GM10266 (cell line): Measurements from ENCODE around the gene OS9.
A peak's percentile ranks its signal among the peaks of the same experiment; 100 is the strongest.

Experiments used
- DNase-seq: peaks from one replicate; pipeline ENCODE4 v3.0.0; 2012; ENCODE audit errors: extremely low spot score
- CTCF ChIP-seq: IDR thresholded peaks from 2 replicates; pipeline ENCODE4 v1.5.1; 2012; ENCODE audit warnings: mild to moderate bottlenecking, low read depth; ENCODE audit not compliant: control insufficient read depth, insufficient read depth; ENCODE audit errors: missing control alignments

The OS9 gene

GRCh38 chr12:57750561-57751431 lies 56.9 kb downstream of the OS9 start:
- no peak for TF ChIP-seq CTCF
- no peak for DNase-seq

DNA sequence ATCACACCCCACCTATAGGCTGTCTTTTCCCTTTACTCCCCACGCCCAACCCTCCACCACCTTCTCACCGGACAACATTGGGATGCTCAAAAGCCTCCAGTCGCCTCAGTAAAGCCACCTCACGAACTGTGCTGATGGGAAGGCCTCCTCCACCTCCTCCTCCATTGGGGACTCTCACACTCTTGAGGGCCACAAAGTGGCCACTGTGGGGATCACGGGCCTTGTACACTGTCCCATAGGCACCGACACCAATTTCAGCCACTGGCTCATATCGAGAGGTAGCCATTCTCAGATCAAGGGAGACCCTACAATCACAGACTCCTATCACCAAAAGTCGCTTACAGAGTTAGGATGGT lies 57.5 kb downstream of the OS9 start:
- TF ChIP-seq CTCF, result no peak
- DNase-seq, result no peak

DNA sequence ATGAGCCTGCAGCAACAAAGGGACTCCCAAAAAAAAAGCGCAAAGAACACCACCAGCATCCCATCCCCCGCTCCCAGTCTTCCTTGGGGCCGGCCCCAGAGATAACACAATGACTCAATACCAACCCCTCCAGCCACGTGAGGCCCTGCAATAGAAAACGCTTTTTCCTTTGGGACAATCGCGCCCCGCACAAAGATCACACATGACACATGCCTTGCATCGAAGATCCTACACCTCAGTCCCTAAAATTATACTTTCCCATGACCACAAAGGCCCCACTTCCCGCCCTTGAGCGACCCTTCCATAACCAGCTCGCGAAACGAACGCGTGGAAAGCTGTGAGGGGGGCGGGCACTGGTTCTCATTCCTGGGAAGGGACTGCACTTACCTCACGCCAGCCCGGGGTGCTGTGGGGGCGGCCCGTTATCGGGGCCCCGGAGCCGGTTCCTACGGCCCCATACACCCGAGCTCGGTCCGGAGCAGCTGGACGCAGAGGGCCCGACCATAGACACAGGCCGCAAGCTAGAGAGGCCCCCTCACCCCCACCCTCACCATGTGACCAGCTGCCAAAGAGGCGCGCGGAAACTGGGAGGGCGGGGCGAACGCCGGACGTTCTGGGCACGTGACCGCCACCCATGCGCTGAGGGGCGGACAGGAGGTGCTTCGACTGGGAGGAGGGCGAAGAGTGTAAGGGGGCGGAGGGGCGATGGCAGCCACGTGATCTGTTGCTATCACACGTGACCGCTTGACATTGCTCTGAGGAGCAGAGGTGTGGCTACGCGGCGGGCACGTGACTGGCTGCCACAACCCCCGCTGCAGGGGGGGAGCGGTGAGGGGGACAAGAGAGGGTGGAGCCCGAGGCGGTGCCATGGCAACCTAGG lies 58.1 kb downstream of the OS9 start, which contains the start of gene CDK4:
CDK4 (minus strand) TSS at position 523 of the 880 bp plus-strand sequence. CDS start 593 bp downstream, outside the sequence.
- no peak for TF ChIP-seq CTCF
- peak; percentile 98 for DNase-seq

- no peak for DNase-seq
- TF ChIP-seq CTCF, result no peak
These were observed 58.7 kb downstream of the OS9 start for GRCh38 chr12:57752668-57753000.

DNA sequence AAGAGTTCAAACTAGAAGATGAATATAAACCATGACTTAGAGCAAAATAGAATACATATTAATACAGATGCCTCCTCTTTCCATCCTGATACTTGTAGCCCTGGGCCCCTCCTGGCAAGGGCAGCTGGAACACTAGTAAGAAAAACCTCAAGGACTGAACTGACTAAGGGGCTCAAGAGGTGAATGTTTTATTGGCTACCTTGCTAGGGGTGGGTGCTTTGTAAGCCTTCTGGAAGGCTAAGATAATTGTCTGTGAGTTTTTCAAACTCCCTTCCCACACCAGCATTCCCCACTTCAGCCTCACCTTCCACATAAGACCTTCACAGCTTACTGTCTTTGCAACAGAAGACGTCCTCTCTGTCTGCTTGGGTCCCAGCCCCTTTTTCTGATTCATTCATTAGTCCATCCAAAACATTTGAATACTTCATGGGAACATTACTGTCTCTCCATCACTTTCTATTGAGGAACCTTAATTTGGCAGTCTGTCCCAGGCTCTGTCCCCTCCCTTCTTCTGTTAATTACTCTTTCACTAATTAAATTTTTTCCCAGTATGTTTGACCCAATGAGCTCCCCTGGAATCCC lies 59.9 kb downstream of the OS9 start:
- DNase-seq, result no peak
- TF ChIP-seq CTCF, result no peak

GRCh38 chr12:57754411-57755193 lies 60.7 kb downstream of the OS9 start, which contains the start of gene MARCHF9:
MARCHF9 (plus strand) TSS chr12:57755103; CDS start chr12:57755529, 426 bp downstream.
- TF ChIP-seq CTCF, result no peak

More at GRCh38 chr12:57754411-57755193, 60.7 kb downstream of the OS9 start, which contains the start of gene MARCHF9:
- DNase-seq, result peak; percentile 92
